Stimulated activated CD8-positive, alpha-beta memory T cell treated with anti-CD3 and anti-CD28 coated beads, Interleukin-7, amount 100 ng/mL, for 4 hours (primary cell): ENCODE measurements around the gene CPLX4.

ENCODE experiments used
- DNase-seq, 2 donors: peaks; one replicate each; pipeline ENCODE4 v3.0.0-alpha.2; 2020; ENCODE audit warnings: low read depth in 2 of 2

The CPLX4 gene

GRCh38 chr18:59318460-59319050 is at the start of gene CPLX4:
Gene CPLX4 (minus strand): TSS chr18:59318649. CDS start chr18:59318462, 187 bp downstream.
- no peak for DNase-seq

- no peak for DNase-seq
Observed at GRCh38 chr18:59360381-59360780, 41.9 kb upstream of the CPLX4 start.

- no peak for DNase-seq
Observed at GRCh38 chr18:59359576-59359952, 41.1 kb upstream of the CPLX4 start.

- DNase-seq: peak; percentile 80 to 92
Observed at GRCh38 chr18:59358712-59359575, 40.5 kb upstream of the CPLX4 start, which contains the start of gene LMAN1. Gene LMAN1 (minus strand): TSS chr18:59359265. CDS start chr18:59359244, 21 bp downstream.

- DNase-seq: no peak
Observed at GRCh38 chr18:59358414-59358711, 39.9 kb upstream of the CPLX4 start.

- DNase-seq: no peak
Observed at GRCh38 chr18:59357928-59358327, 39.5 kb upstream of the CPLX4 start.

GRCh38 chr18:59354731-59355130 is 36.3 kb upstream of the CPLX4 start:
- DNase-seq: no peak

- DNase-seq: no peak
Observed at GRCh38 chr18:59353079-59353680, 34.7 kb upstream of the CPLX4 start.

- no peak for DNase-seq
Observed at GRCh38 chr18:59352250-59352855, 33.9 kb upstream of the CPLX4 start.

- no peak for DNase-seq
Observed at GRCh38 chr18:59345556-59345955, 27.1 kb upstream of the CPLX4 start.

GRCh38 chr18:59344996-59345395 is 26.5 kb upstream of the CPLX4 start:
- no peak for DNase-seq

GRCh38 chr18:59343926-59344325 is 25.5 kb upstream of the CPLX4 start:
- no peak for DNase-seq

GRCh38 chr18:59340817-59341216 is 22.4 kb upstream of the CPLX4 start:
- no peak for DNase-seq

GRCh38 chr18:59340312-59340711 is 21.9 kb upstream of the CPLX4 start:
- no peak for DNase-seq

GRCh38 chr18:59332986-59333385 is 14.5 kb upstream of the CPLX4 start:
- no peak for DNase-seq

- DNase-seq: no peak
Observed at GRCh38 chr18:59328683-59329082, 10.2 kb upstream of the CPLX4 start.

GRCh38 chr18:59325965-59326364 is 7.5 kb upstream of the CPLX4 start:
- no peak for DNase-seq

GRCh38 chr18:59324623-59324971 is 6.1 kb upstream of the CPLX4 start:
- no peak for DNase-seq

- no peak for DNase-seq
Observed at GRCh38 chr18:59323931-59324622, 5.6 kb upstream of the CPLX4 start.

GRCh38 chr18:59311631-59312030 is 6.8 kb downstream of the CPLX4 start:
- DNase-seq: no peak

GRCh38 chr18:59308938-59309260 is 9.6 kb downstream of the CPLX4 start:
- DNase-seq: no peak

GRCh38 chr18:59308248-59308937 is 10.1 kb downstream of the CPLX4 start:
- DNase-seq: peak; percentile 15 to 40
